ENCODE results near the gene GRAMD2B. TPM values are rescaled to one million over a fixed set of nuclear protein-coding genes. Genes with fewer than 3 reads are reported as not detected.
A peak's percentile ranks its signal among the peaks of the same experiment; 100 is the strongest.

GRAMD2B gene
- total RNA-seq, 1 experiment from 2014 or later, result 33.6 TPM

GRCh38 chr5:126483156-126483555 lies 59.9 kb downstream of the GRAMD2B start:
- Histone ChIP-seq H3K36me3 (ENCODE audit: low read depth, low read length) (peaks cover 59% of the 10 kb centered on the region), H3K4me1 (ENCODE audit: insufficient read depth, low read length) (peaks cover 13% of the 10 kb centered on the region; the same call in 1 of the 2 replicates), H3K27ac (ENCODE audit: low read length) (no peak overlapping the region), H2AFZ (ENCODE audit: low read length) (no peak overlapping the region), H3K9me2 (replicated peaks; ENCODE audit: low read length) (no peaks in the 10 kb centered on the region), H3K79me2 (ENCODE audit: low read length) (no peaks in the 10 kb centered on the region), H3K27me3 (ENCODE audit: low read length) (no peaks in the 10 kb centered on the region), H3K4me3 (ENCODE audit: low read length) (no peak overlapping the region), H4K20me1 (ENCODE audit: low read length) (no peaks in the 10 kb centered on the region), H3K4me2 (ENCODE audit: low read length) (no peak overlapping the region), H3K9me3 (ENCODE audit: low read length) (no peaks in the 10 kb centered on the region), H3K9ac (ENCODE audit: low read length) (no peak overlapping the region), H3F3A (ENCODE audit: low read length, unreplicated experiment) (no peaks in the 10 kb centered on the region)
- ATAC-seq (peak; percentile 50), DNase-seq (peak; percentile 22)
- no TSS peak for BruUV-seq (replicated peaks)
- intact Hi-C loops (cut with micrococcal nuclease), result loop anchor here (5.0 kb wide), 1 partner anchor 54 kb away; no protein-coding TSS in a partner anchor
- TF ChIP-seq CTCF (conservative IDR thresholded peaks at IDR 0.05; ENCODE audit: low read depth, low read length) (no peak), EZH2phosphoT487 (IDR thresholded peaks at IDR 0.05; ENCODE audit: borderline replicate concordance, low read length) (no peak), EZH2 (IDR thresholded peaks at IDR 0.05; ENCODE audit: low read length, unreplicated experiment) (no peak)
- ChIA-PET POLR2A (ENCODE audit: unreplicated experiment) (interaction anchor here (0.7 kb wide), 1 partner anchor 1747 kb away, joined by 6 read pairs; no protein-coding TSS in a partner anchor), CTCF (no interaction called here)

GRCh38 chr5:126484253-126484652 lies 61.0 kb downstream of the GRAMD2B start:
- no TSS peak for BruUV-seq (replicated peaks)
- intact Hi-C loops (cut with micrococcal nuclease), result loop anchor here (5.0 kb wide), 1 partner anchor 53 kb away; no protein-coding TSS in a partner anchor
- H2AFZ ChIP-seq (ENCODE audit: low read length), result no peak overlapping the region
- H3K79me2 ChIP-seq (ENCODE audit: low read length), result no peaks in the 10 kb centered on the region
- H3K4me1 ChIP-seq (ENCODE audit: insufficient read depth, low read length), result peaks cover 13% of the 10 kb centered on the region; the same call in 1 of the 2 replicates
- ATAC-seq (no peak), DNase-seq (no peak)
- H3K9me3 ChIP-seq (ENCODE audit: low read length), result no peaks in the 10 kb centered on the region
- ChIA-PET CTCF (no interaction called here), POLR2A (ENCODE audit: unreplicated experiment) (no interaction called here)
- H3F3A ChIP-seq (ENCODE audit: low read length, unreplicated experiment), result no peaks in the 10 kb centered on the region
- H3K4me3 ChIP-seq (ENCODE audit: low read length), result no peak overlapping the region
- peaks cover 65% of the 10 kb centered on the region for H3K36me3 ChIP-seq (ENCODE audit: low read depth, low read length)
- H4K20me1 ChIP-seq (ENCODE audit: low read length), result no peaks in the 10 kb centered on the region
- no peak overlapping the region for H3K27ac ChIP-seq (ENCODE audit: low read length)
- TF ChIP-seq CTCF (conservative IDR thresholded peaks at IDR 0.05; ENCODE audit: low read depth, low read length), result no peak
- TF ChIP-seq EZH2phosphoT487 (IDR thresholded peaks at IDR 0.05; ENCODE audit: borderline replicate concordance, low read length), result no peak
- TF ChIP-seq EZH2 (IDR thresholded peaks at IDR 0.05; ENCODE audit: low read length, unreplicated experiment), result no peak
- no peaks in the 10 kb centered on the region for H3K27me3 ChIP-seq (ENCODE audit: low read length)
- no peaks in the 10 kb centered on the region for H3K9me2 ChIP-seq (replicated peaks; ENCODE audit: low read length)
- no peak overlapping the region for H3K4me2 ChIP-seq (ENCODE audit: low read length)
- no peak overlapping the region for H3K9ac ChIP-seq (ENCODE audit: low read length)

GRCh38 chr5:126486332-126486731 lies 63.1 kb downstream of the GRAMD2B start:
- Histone ChIP-seq H4K20me1 (ENCODE audit: low read length) (no peaks in the 10 kb centered on the region), H3K9ac (ENCODE audit: low read length) (no peak overlapping the region), H3K36me3 (ENCODE audit: low read depth, low read length) (peaks cover 61% of the 10 kb centered on the region), H3K27me3 (ENCODE audit: low read length) (no peaks in the 10 kb centered on the region), H3K27ac (ENCODE audit: low read length) (no peak overlapping the region), H3K4me1 (ENCODE audit: insufficient read depth, low read length) (peaks cover 8% of the 10 kb centered on the region; the same call in 1 of the 2 replicates), H3K79me2 (ENCODE audit: low read length) (no peaks in the 10 kb centered on the region), H3K9me2 (replicated peaks; ENCODE audit: low read length) (no peaks in the 10 kb centered on the region), H2AFZ (ENCODE audit: low read length) (no peak overlapping the region), H3F3A (ENCODE audit: low read length, unreplicated experiment) (no peaks in the 10 kb centered on the region), H3K4me3 (ENCODE audit: low read length) (no peak overlapping the region), H3K4me2 (ENCODE audit: low read length) (no peak overlapping the region), H3K9me3 (ENCODE audit: low read length) (no peaks in the 10 kb centered on the region)
- no peak for ATAC-seq
- POLR2A ChIA-PET (ENCODE audit: unreplicated experiment), result no interaction called here
- intact Hi-C loops (cut with micrococcal nuclease), result no loop called here
- TF ChIP-seq EZH2 (IDR thresholded peaks at IDR 0.05; ENCODE audit: low read length, unreplicated experiment) (no peak), EZH2phosphoT487 (IDR thresholded peaks at IDR 0.05; ENCODE audit: borderline replicate concordance, low read length) (no peak), CTCF (conservative IDR thresholded peaks at IDR 0.05; ENCODE audit: low read depth, low read length) (no peak)
- CTCF ChIA-PET, result no interaction called here
- BruUV-seq (replicated peaks), result no TSS peak
- DNase-seq, result no peak
